Measurements from ENCODE around the gene FOLR2. TPM values are rescaled to one million over a fixed set of nuclear protein-coding genes. Genes with fewer than 3 reads are reported as not detected.
"Not testable (repeated sequence)": the region's sequence is repeated elsewhere in the genome, so short reads cannot be mapped to it uniquely, and the experiment has no call there.

The FOLR2 gene
- total RNA-seq, result not detected

- H3K27me3 Mint-ChIP-seq (ENCODE audit: low read depth), result peaks cover 29% of the 10 kb centered on the region
- ATAC-seq (no peak), DNase-seq (no peak)
- no peak within 1 kb of the TSS for H3K4me3 Mint-ChIP-seq
- no peaks in the 10 kb centered on the region for H3K9me3 Mint-ChIP-seq
- H3K36me3 Mint-ChIP-seq (ENCODE audit: insufficient read depth), result no peaks in the 10 kb centered on the region
- peaks cover 4% of the 10 kb centered on the region for H3K4me1 Mint-ChIP-seq (ENCODE audit: low read depth)
These were observed at the start of gene FOLR2 for GRCh38 chr11:72216638-72217037. Gene FOLR2 (plus strand): TSS chr11:72216794. CDS start chr11:72218585, 1,791 bp downstream.

DNA sequence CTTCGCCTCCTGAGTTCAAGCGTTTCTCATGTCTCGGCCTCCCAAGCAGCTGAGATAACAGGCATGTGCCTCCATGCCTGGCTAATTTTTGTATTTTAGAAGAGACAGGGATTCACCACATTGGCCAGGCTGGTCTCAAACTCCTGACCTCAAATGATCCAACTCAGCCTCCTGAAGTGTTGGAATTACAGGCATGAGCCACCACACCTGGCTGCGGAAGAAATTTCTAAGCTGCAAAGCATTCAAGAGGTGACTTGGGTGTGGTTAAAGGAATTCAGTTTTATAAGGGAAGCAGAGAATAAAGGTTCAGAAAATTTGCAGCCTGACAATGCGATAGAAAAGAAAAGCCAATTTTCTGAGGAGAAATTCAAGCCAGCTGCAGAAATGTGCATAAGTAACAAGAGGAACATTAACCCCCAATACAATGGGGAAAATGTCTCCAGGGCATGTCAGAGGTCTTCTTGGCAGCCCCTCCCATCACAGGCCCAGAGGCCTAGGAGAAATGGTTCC is 47.5 kb upstream of the FOLR2 start:
- not testable (repeated sequence) for H3K36me3 Mint-ChIP-seq (ENCODE audit: insufficient read depth); H3K27me3 Mint-ChIP-seq (ENCODE audit: low read depth); DNase-seq; H3K4me3 Mint-ChIP-seq; H3K9me3 Mint-ChIP-seq; ATAC-seq; H3K4me1 Mint-ChIP-seq (ENCODE audit: low read depth)

GRCh38 chr11:72169754-72170153 is 46.8 kb upstream of the FOLR2 start:
- H3K27me3 Mint-ChIP-seq (ENCODE audit: low read depth); DNase-seq; H3K9me3 Mint-ChIP-seq; H3K36me3 Mint-ChIP-seq (ENCODE audit: insufficient read depth); H3K4me3 Mint-ChIP-seq; H3K4me1 Mint-ChIP-seq (ENCODE audit: low read depth); ATAC-seq: not testable (repeated sequence)

GRCh38 chr11:72172043-72172442 is 44.6 kb upstream of the FOLR2 start:
- H3K27me3 Mint-ChIP-seq (ENCODE audit: low read depth); H3K36me3 Mint-ChIP-seq (ENCODE audit: insufficient read depth); H3K9me3 Mint-ChIP-seq; DNase-seq; ATAC-seq; H3K4me1 Mint-ChIP-seq (ENCODE audit: low read depth); H3K4me3 Mint-ChIP-seq: not testable (repeated sequence)

GRCh38 chr11:72173291-72173690 is 43.3 kb upstream of the FOLR2 start:
- DNase-seq (no peak), ATAC-seq (no peak)
- H3K4me3 Mint-ChIP-seq, result no peak overlapping the region
- no peaks in the 10 kb centered on the region for H3K9me3 Mint-ChIP-seq
- no peaks in the 10 kb centered on the region for H3K36me3 Mint-ChIP-seq (ENCODE audit: insufficient read depth)
- peaks cover 2% of the 10 kb centered on the region for H3K4me1 Mint-ChIP-seq (ENCODE audit: low read depth)
- peaks cover 2% of the 10 kb centered on the region for H3K27me3 Mint-ChIP-seq (ENCODE audit: low read depth)

- Mint-ChIP-seq H3K4me1 (ENCODE audit: low read depth) (peaks cover 2% of the 10 kb centered on the region), H3K4me3 (no peak overlapping the region), H3K9me3 (no peaks in the 10 kb centered on the region), H3K36me3 (ENCODE audit: insufficient read depth) (no peaks in the 10 kb centered on the region), H3K27me3 (ENCODE audit: low read depth) (peaks cover 2% of the 10 kb centered on the region)
- ATAC-seq (no peak), DNase-seq (no peak)
These were observed 42.1 kb upstream of the FOLR2 start for GRCh38 chr11:72174302-72175070.

DNA sequence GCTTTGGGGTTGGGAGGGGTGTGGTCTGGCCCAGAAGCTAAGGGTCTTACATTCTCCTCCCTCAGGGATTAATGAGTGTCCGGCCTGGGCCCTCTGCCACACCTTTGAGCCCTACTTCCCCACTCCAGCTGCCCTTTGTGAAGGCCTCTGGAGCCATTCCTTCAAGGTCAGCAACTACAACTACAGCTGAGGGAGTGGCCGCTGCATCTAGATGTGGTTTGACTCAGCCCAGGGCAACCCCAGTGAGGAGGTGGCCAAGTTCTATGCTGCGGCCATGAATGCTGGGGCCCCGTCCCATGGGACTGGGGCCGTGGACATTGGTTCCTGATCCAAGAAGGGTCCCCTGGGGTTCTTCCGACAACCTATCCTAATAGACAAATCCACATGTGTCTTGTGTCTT is 38.9 kb upstream of the FOLR2 start:
- Mint-ChIP-seq H3K36me3 (ENCODE audit: insufficient read depth) (no peaks in the 10 kb centered on the region), H3K4me1 (ENCODE audit: low read depth) (peaks cover 8% of the 10 kb centered on the region), H3K27me3 (ENCODE audit: low read depth) (peaks cover 8% of the 10 kb centered on the region), H3K9me3 (no peaks in the 10 kb centered on the region), H3K4me3 (no peak overlapping the region)
- DNase-seq (no peak), ATAC-seq (no peak)

- Mint-ChIP-seq H3K4me3 (no peak overlapping the region), H3K36me3 (ENCODE audit: insufficient read depth) (no peaks in the 10 kb centered on the region), H3K27me3 (ENCODE audit: low read depth) (peaks cover 13% of the 10 kb centered on the region), H3K4me1 (ENCODE audit: low read depth) (peaks cover 10% of the 10 kb centered on the region), H3K9me3 (no peaks in the 10 kb centered on the region)
- DNase-seq, result no peak
- no peak for ATAC-seq
These were observed 37.4 kb upstream of the FOLR2 start for GRCh38 chr11:72179049-72179803.

DNA sequence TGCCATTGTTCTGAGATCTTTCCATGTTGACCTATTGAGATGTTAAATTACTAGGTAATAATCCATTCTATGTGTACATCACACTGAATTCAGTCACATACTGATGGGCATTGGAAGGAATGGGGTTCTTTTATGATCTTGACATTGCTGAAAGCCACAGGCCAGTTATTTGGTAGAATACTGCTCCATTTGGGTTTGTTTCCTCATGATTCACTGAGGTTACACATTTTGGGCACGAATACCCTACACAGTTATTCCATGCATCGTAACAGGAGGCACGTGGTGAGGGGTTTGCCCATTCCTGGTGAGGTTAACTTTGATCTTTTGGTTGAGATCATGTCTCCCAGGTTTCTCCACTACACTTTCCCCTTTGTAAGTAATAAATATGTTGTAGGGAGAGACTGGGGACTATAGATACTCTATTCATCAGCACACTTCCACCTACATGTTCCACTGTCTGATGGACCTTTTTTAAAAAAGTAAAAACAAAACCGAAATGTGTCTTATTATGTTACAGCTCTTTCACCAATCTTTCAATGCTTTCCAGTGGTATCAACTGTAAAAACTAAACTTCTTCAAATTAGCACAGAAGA is 36.7 kb upstream of the FOLR2 start:
- ATAC-seq (no peak), DNase-seq (no peak)
- H3K27me3 Mint-ChIP-seq (ENCODE audit: low read depth), result peaks cover 13% of the 10 kb centered on the region
- H3K4me1 Mint-ChIP-seq (ENCODE audit: low read depth), result peaks cover 10% of the 10 kb centered on the region
- no peaks in the 10 kb centered on the region for H3K36me3 Mint-ChIP-seq (ENCODE audit: insufficient read depth)
- no peaks in the 10 kb centered on the region for H3K9me3 Mint-ChIP-seq
- H3K4me3 Mint-ChIP-seq, result no peak overlapping the region

DNA sequence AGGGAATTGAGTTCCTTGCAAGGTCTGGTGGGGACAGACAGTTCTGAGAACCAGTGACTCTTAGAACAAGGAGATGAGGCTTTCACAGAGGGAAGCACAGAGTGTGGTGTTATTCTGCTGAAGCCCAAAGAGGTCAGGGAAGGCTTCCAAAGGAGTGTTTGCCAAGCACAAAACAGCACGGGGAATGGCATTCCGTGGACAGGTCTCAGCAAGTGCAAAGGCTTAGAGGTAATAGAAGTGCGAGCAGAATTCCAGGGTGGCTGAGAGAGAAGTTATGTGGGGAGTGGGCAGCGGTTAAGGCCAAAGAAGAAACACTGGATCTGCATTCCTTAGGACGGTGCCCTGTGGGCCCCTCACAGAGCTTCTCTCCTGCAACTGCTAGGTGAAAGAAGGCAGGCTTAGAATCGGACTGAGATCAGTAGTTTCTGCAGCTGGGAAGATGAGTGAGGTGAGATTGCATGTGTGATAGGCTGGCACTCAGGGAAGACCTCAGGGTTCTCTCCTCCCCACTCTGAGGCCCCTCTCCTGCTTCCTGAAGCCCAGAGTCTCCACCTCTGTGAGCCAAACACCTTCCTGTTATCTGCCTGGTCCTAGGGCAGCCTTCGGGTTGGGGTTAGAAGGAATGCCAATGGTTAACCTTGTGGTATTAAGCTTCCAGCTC is 35.6 kb upstream of the FOLR2 start:
- H3K36me3 Mint-ChIP-seq (ENCODE audit: insufficient read depth); H3K4me3 Mint-ChIP-seq; DNase-seq; H3K9me3 Mint-ChIP-seq; ATAC-seq: not testable (repeated sequence)
- H3K27me3 Mint-ChIP-seq (ENCODE audit: low read depth), result peaks cover 13% of the 10 kb centered on the region
- H3K4me1 Mint-ChIP-seq (ENCODE audit: low read depth), result peaks cover 10% of the 10 kb centered on the region

- not testable (repeated sequence) for ATAC-seq
These were observed 35.0 kb upstream of the FOLR2 start for GRCh38 chr11:72181553-72181958.

DNA sequence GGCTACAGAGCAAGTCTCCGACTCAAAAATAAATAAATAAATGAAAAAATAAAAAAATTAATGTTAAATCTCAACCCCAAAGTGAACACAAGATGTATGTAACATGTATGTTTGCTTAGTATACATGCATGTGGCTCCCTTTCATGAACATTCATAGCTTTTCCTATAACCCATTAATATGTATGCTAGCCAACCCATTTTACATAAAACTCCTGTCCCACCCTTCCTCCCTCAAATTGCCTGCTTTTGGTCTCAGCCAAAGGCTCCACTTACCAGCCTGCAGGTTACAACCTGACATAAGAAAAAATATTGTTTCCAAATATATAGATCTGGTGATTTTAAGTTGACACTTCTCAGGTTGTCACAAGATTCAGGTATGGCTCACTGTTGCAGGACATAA is 28.3 kb upstream of the FOLR2 start:
- H3K9me3 Mint-ChIP-seq, result no peaks in the 10 kb centered on the region
- H3K4me3 Mint-ChIP-seq, result no peak overlapping the region
- no peaks in the 10 kb centered on the region for H3K36me3 Mint-ChIP-seq (ENCODE audit: insufficient read depth)
- peaks cover 1% of the 10 kb centered on the region for H3K4me1 Mint-ChIP-seq (ENCODE audit: low read depth)
- no peak for DNase-seq
- H3K27me3 Mint-ChIP-seq (ENCODE audit: low read depth), result peaks cover 7% of the 10 kb centered on the region
- no peak for ATAC-seq

More at GRCh38 chr11:72181553-72181958, 35.0 kb upstream of the FOLR2 start:
- not testable (repeated sequence) for H3K36me3 Mint-ChIP-seq (ENCODE audit: insufficient read depth); H3K9me3 Mint-ChIP-seq; DNase-seq; H3K4me3 Mint-ChIP-seq
- H3K27me3 Mint-ChIP-seq (ENCODE audit: low read depth), result peaks cover 13% of the 10 kb centered on the region
- H3K4me1 Mint-ChIP-seq (ENCODE audit: low read depth), result peaks cover 10% of the 10 kb centered on the region

DNA sequence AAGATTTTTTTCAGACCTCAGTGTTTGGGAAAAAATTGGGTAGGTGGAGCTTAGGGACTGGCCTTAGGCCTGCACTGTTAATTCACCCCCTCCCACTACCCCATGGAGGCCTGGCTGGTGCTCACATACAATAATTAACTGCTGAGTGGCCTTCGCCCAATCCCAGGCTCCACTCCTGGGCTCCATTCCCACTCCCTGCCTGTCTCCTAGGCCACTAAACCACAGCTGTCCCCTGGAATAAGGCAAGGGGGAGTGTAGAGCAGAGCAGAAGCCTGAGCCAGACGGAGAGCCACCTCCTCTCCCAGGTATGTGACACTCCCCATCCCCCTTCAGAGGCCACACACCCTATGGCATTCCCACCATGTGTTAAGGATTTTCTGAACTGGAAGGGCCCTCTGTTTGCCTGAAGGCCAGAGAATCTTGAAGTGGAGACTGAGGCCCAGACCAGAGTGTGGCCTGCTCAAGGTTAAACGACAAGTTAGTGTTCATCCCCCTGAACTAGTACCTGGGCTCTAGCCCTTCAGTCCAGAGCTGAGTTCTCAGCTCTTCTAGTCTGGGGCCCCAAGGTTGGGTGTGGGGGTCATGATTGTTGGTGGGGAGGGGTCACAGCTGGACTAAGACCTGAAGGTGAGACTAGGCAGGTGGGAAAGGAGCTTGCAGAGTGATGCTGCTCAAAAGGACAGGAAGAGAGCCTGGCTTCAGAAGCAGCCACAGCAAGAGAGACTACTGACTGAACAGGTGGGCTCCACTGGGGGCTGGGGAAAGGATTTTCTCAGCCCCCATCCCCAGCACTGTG is 26.9 kb upstream of the FOLR2 start:
- ATAC-seq (no peak), DNase-seq (no peak)

More for the DNA sequence above, 26.9 kb upstream of the FOLR2 start:
- Mint-ChIP-seq H3K27me3 (ENCODE audit: low read depth) (peaks cover 2% of the 10 kb centered on the region), H3K9me3 (no peaks in the 10 kb centered on the region), H3K36me3 (ENCODE audit: insufficient read depth) (no peaks in the 10 kb centered on the region), H3K4me1 (ENCODE audit: low read depth) (no peaks in the 10 kb centered on the region), H3K4me3 (no peak overlapping the region)
